Measurements from ENCODE around the gene NDUFA8. TPM values are rescaled to one million over a fixed set of nuclear protein-coding genes. Genes with fewer than 3 reads are reported as not detected.

The NDUFA8 gene
- total and polyA plus RNA-seq, 2 of the 4 experiments (the other 2 are of a cell fraction): 45.2 to 98.1 TPM

DNA sequence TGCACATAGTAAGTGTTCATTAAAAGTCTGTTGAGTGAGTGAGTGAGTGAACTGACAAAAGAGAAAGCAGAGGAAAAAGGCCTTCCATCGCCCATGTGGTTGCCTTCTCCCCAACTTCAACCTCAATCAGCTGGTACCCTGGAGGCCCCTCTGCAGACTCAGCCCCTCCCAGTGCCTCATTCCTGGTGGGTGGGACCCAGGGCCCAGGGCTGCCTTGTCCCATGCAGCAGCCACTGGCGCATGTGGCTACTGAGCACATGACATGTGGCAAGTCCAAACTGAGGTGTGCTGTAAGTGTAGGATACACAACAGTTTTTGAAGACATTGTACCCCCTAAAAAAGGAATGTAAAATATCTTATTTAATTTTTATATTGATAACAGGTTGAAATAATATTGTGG, 29.6 kb downstream of the NDUFA8 start:
- H3K36me3 ChIP-seq (ENCODE audit: control insufficient read depth, insufficient read depth, low read length): no peaks in the 10 kb centered on the region

More for the DNA sequence above, 29.6 kb downstream of the NDUFA8 start:
- H3K14ac ChIP-seq (replicated peaks; ENCODE audit: low read depth, low read length): no peak overlapping the region
- H3K56ac ChIP-seq (ENCODE audit: extremely low read depth, insufficient read depth, low read length): no peak overlapping the region
- peaks cover 13% of the 10 kb centered on the region for H3K9me1 ChIP-seq (ENCODE audit: insufficient read depth, low read length)
- no peak overlapping the region for H3K27ac ChIP-seq (ENCODE audit: insufficient read depth, low read length)
- H3K79me1 ChIP-seq (ENCODE audit: low read depth in 1 of 2, low read length in 2 of 2): no peaks in the 10 kb centered on the region
- H3K18ac ChIP-seq (ENCODE audit: low read depth, low read length): no peak overlapping the region
- DNase-seq: no peak
- WGBS, 2 experiments (ENCODE audit: extremely low coverage in 2 of 2, insufficient read length in 1 of 2): no CpG with 5 or more reads among the region's 2 CpGs
- no peak overlapping the region for H4K8ac ChIP-seq (ENCODE audit: low read depth in 2 of 2, low read length in 2 of 2)
- no peak overlapping the region for H3K9ac ChIP-seq (ENCODE audit: low read depth, low read length)
- H2BK20ac ChIP-seq (ENCODE audit: low read depth, low read length): no peak overlapping the region
- H2BK15ac ChIP-seq (ENCODE audit: low read depth, low read length): no peak overlapping the region
- H4K5ac ChIP-seq (ENCODE audit: low read depth, low read length): no peak overlapping the region
- H3K9me3 ChIP-seq (ENCODE audit: control insufficient read depth, insufficient read depth, low read length): no peaks in the 10 kb centered on the region
- H2AK9ac ChIP-seq (replicated peaks; ENCODE audit: low read depth, low read length, poor library complexity): no peak overlapping the region
- no TSS peak for BruUV-seq (replicated peaks)
- no peak overlapping the region for H2BK120ac ChIP-seq (ENCODE audit: low read depth, low read length)
- H4K20me1 ChIP-seq (ENCODE audit: insufficient read depth, low read length): no peaks in the 10 kb centered on the region
- in situ Hi-C loops (cut with MboI; ENCODE audit: low sequenced_read_pairs) (no loop called here), dilution Hi-C loops (cut with HindIII; ENCODE audit: low sequenced_read_pairs, unreplicated experiment) (no loop called here), intact Hi-C loops (cut with micrococcal nuclease) (no loop called here)
- no peak overlapping the region for H4K91ac ChIP-seq (ENCODE audit: insufficient read depth, low read depth, low read length)
- ChIA-PET CTCF (no interaction called here), POLR2A (ENCODE audit: unreplicated experiment) (no interaction called here)
- ATAC-seq (ENCODE audit: low read depth): no peak
- TF ChIP-seq MXI1 (IDR thresholded peaks at IDR 0.05; ENCODE audit: borderline replicate concordance, low read depth, low read length) (no peak), SMC3 (IDR thresholded peaks at IDR 0.05; ENCODE audit: low read depth, low read length) (no peak), CEBPB (IDR thresholded peaks at IDR 0.05; ENCODE audit: low read depth, low read length) (no peak), RFX5 (IDR thresholded peaks at IDR 0.05; ENCODE audit: low read depth, low read length) (no peak), FOS (IDR thresholded peaks at IDR 0.05; ENCODE audit: low read depth, low read length) (no peak), MAZ (IDR thresholded peaks at IDR 0.05; ENCODE audit: borderline replicate concordance, low read depth, low read length) (no peak), BHLHE40 (IDR thresholded peaks at IDR 0.05; ENCODE audit: low read depth, low read length) (no peak), NFE2L2 (IDR thresholded peaks at IDR 0.05; ENCODE audit: low read depth, low read length) (no peak)
- TF ChIP-seq, protein P1, sequence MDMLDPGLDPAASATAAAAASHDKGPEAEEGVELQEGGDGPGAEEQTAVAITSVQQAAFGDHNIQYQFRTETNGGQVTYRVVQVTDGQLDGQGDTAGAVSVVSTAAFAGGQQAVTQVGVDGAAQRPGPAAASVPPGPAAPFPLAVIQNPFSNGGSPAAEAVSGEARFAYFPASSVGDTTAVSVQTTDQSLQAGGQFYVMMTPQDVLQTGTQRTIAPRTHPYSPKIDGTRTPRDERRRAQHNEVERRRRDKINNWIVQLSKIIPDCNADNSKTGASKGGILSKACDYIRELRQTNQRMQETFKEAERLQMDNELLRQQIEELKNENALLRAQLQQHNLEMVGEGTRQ (IDR thresholded peaks at IDR 0.05; ENCODE audit: low read depth, low read length): no peak
- H3K4me2 ChIP-seq (ENCODE audit: low read depth, low read length): no peak overlapping the region
- no peak overlapping the region for H3K4ac ChIP-seq (ENCODE audit: low read depth, low read length)
- peaks cover 4% of the 10 kb centered on the region; the same call in 1 of the 2 replicates for H3K27me3 ChIP-seq (ENCODE audit: control insufficient read depth, insufficient read depth, low read length)
- H3K23ac ChIP-seq (ENCODE audit: low read depth, low read length): no peak overlapping the region
- H2AK5ac ChIP-seq (ENCODE audit: low read depth, low read length): no peak overlapping the region
- H3K4me3 ChIP-seq (ENCODE audit: insufficient read depth, low read depth, low read length): no peak overlapping the region
- H2BK5ac ChIP-seq (ENCODE audit: low read depth, low read length, poor library complexity, severe bottlenecking): no peak overlapping the region
- peaks cover 16% of the 10 kb centered on the region for H3K4me1 ChIP-seq (ENCODE audit: control insufficient read depth, insufficient read depth, low read length)
- H2AFZ ChIP-seq (replicated peaks; ENCODE audit: low read length, poor library complexity): no peak overlapping the region

Measured in IMR-90 (cell line).